Renal pelvis (tissue), 4 donors: ENCODE results near the gene MAMDC4. TPM values are rescaled to one million over a fixed set of nuclear protein-coding genes. Genes with fewer than 3 reads are reported as not detected.
A peak's percentile ranks its signal among the peaks of the same experiment; 100 is the strongest.
"Not testable (repeated sequence)": the region's sequence is repeated elsewhere in the genome, so short reads cannot be mapped to it uniquely, and the experiment has no call there.

ENCODE experiments used
- DNase-seq: peaks from one replicate; pipeline ENCODE4 v3.0.0-alpha.2; 2013
- polyA plus RNA-seq, 3 donors: library from polyadenylated mRNA; unstranded; fragments of 120-200 nt; gene quantifications; one replicate each; pipeline ENCODE4 v1.2.1, GENCODE V29; 2013; ENCODE audit not compliant: insufficient read length in 3 of 3

The MAMDC4 gene
- polyA plus RNA-seq, 3 donors = 9.5 to 11.6 (median 10.0) TPM

- DNase-seq = no peak
These were observed 14.8 kb upstream of the MAMDC4 start for GRCh38 chr9:136837146-136837855.

- DNase-seq = not testable (repeated sequence)
These were observed 14.3 kb upstream of the MAMDC4 start for GRCh38 chr9:136837856-136838277.

- DNase-seq = no peak
These were observed 13.6 kb upstream of the MAMDC4 start for GRCh38 chr9:136838314-136839228.

GRCh38 chr9:136839229-136840139 lies 12.7 kb upstream of the MAMDC4 start:
- DNase-seq = no peak

- no peak for DNase-seq
These were observed 11.8 kb upstream of the MAMDC4 start for GRCh38 chr9:136840140-136840876.

GRCh38 chr9:136840877-136841645 lies 11.1 kb upstream of the MAMDC4 start:
- no peak for DNase-seq

GRCh38 chr9:136841646-136842379 lies 10.3 kb upstream of the MAMDC4 start:
- not testable (repeated sequence) for DNase-seq

GRCh38 chr9:136842380-136842948 lies 9.7 kb upstream of the MAMDC4 start, which contains the start of gene AJM1:
Gene AJM1, plus strand, starts transcription at chr9:136842478. Its CDS starts 1,937 bp downstream, at chr9:136844415.
- DNase-seq = peak; percentile 74

GRCh38 chr9:136843159-136843800 lies 8.9 kb upstream of the MAMDC4 start:
- not testable (repeated sequence) for DNase-seq

- DNase-seq = not testable (repeated sequence)
These were observed 8.1 kb upstream of the MAMDC4 start for GRCh38 chr9:136843801-136844740.

GRCh38 chr9:136844761-136845464 lies 7.2 kb upstream of the MAMDC4 start:
- no peak for DNase-seq

GRCh38 chr9:136845465-136846260 lies 6.5 kb upstream of the MAMDC4 start:
- no peak for DNase-seq

- no peak for DNase-seq
These were observed 5.6 kb upstream of the MAMDC4 start for GRCh38 chr9:136846376-136847087.

- no peak for DNase-seq
These were observed 4.9 kb upstream of the MAMDC4 start for GRCh38 chr9:136847088-136847825.
